ENCODE data around the gene BTBD9. TPM values are rescaled to one million over a fixed set of nuclear protein-coding genes. Genes with fewer than 3 reads are reported as not detected.

The BTBD9 gene
- total RNA-seq, 2 experiments from 2014 or later: 6.2 to 6.4 TPM

DNA sequence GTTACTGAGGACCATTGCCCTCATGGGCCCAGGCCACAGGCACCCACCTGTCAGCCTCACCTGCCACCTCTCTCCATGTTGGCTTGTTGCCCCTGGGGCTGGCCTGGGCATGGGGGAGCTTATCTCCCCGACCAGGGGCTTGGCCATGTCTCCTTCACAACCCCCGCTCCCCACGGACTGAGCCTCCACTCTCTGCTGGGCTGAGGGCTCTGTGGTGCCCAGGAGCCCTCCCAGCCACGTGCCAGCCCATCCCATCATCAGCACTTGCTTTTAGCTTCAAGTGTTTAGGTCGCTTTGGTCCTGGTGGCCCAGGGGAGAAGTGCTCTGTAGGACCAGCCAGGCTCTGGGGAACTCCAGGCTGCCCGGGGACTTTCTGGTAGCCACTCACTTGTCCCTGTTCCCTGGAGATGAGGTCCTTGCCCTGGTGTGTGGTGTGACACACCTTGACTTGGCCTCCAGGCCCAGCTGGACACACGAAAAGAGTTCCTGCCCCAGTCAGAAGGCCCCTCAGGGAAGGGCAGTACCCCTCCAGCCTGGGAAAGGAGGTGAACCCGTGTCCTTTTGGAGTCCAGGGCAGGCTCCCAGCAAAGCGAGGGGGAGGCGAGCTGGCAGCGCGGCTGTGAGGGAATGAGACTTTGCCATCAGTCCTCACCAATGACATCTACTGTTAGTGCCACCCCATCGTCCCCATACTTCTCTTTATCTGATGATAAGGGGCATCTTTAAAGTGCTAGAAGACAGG lies 467.6 kb downstream of the BTBD9 start:
- POLR2A ChIA-PET: no interaction called here
- TF ChIP-seq, protein P1, sequence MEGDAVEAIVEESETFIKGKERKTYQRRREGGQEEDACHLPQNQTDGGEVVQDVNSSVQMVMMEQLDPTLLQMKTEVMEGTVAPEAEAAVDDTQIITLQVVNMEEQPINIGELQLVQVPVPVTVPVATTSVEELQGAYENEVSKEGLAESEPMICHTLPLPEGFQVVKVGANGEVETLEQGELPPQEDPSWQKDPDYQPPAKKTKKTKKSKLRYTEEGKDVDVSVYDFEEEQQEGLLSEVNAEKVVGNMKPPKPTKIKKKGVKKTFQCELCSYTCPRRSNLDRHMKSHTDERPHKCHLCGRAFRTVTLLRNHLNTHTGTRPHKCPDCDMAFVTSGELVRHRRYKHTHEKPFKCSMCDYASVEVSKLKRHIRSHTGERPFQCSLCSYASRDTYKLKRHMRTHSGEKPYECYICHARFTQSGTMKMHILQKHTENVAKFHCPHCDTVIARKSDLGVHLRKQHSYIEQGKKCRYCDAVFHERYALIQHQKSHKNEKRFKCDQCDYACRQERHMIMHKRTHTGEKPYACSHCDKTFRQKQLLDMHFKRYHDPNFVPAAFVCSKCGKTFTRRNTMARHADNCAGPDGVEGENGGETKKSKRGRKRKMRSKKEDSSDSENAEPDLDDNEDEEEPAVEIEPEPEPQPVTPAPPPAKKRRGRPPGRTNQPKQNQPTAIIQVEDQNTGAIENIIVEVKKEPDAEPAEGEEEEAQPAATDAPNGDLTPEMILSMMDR (IDR thresholded peaks at IDR 0.05): no peak
- ATAC-seq: no peak
- Mint-ChIP-seq H3K36me3 (ENCODE audit: low read depth) (no peaks in the 10 kb centered on the region), H3K4me1 (ENCODE audit: low read depth) (no peaks in the 10 kb centered on the region), H3K4me3 (no peak overlapping the region), H3K27me3 (no peaks in the 10 kb centered on the region), H3K9me3 (no peaks in the 10 kb centered on the region), H3K27ac (no peak overlapping the region)
- CTCF ChIA-PET: interaction anchor here (0.8 kb wide), 1 partner anchor 479 kb away, joined by 3 read pairs; no protein-coding TSS in a partner anchor
- DNase-seq: no peak
- intact Hi-C loops (cut with micrococcal nuclease): no loop called here

DNA sequence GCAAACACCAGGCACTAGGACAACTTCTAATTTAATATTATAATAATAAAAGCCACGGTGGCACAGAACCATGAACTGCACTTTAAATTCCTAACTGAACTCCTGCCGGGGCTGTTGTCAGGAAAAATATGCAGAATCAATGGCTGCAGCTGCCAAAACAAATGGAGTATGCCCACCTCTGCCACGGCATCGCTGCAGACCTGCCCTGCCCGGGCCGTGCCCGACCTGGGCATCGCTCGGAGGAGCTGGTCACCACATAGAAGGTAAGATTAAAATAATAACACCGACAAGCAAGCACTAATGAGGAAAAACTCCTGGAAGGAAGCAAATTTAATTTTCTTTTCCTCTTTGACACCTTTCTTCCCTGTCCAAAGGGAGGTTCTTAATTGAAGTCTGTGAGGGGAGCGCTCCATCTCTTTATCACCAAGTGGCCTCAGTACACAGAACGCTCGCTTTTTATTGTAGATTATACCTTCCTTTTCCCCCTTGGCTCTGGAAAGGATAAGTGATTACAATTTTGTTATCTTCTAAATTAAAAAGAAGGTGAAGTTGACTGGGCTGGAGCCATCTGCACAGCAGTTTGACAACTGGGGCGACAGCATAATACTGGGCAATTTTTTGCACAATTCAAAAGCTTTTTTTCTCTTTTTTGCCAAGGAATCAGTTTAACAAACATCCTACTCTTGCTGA lies 468.9 kb downstream of the BTBD9 start:
- ChIA-PET CTCF (no interaction called here), POLR2A (no interaction called here)
- Mint-ChIP-seq H3K36me3 (ENCODE audit: low read depth) (no peaks in the 10 kb centered on the region), H3K4me1 (ENCODE audit: low read depth) (no peaks in the 10 kb centered on the region), H3K27ac (no peak overlapping the region), H3K4me3 (no peak overlapping the region), H3K27me3 (no peaks in the 10 kb centered on the region), H3K9me3 (no peaks in the 10 kb centered on the region)
- TF ChIP-seq, protein P1 (IDR thresholded peaks at IDR 0.05): no peak
- ATAC-seq (no peak), DNase-seq (no peak)
- intact Hi-C loops (cut with micrococcal nuclease): no loop called here

DNA sequence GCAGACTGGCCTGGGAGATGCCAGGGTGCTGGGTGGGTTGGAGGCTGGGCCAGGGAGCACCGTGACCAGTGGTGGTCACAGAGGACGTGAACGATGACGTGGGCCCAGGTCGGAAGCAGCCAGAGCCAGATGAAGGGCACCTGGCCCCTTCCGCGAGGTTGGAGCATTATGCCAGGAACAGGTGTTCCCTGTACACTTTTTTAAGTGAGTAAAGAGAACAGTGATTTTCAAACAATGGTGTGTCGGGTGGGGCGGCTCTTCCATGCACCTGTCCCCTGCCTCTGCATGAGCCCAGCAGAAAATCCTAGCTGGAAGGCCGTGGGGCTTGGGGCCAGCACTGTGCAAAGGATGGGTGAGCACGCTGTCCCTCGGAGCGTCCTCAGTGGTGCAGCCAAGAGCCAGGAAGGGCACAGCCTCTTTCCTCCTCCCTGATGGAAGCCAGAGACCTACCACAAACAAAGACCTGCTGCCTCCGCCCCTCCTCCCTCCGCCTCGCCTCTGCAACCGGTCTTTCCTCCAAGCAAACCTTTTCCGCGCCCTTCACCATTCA lies 469.7 kb downstream of the BTBD9 start:
- Mint-ChIP-seq H3K9me3 (no peaks in the 10 kb centered on the region), H3K4me3 (no peak overlapping the region), H3K36me3 (ENCODE audit: low read depth) (no peaks in the 10 kb centered on the region), H3K4me1 (ENCODE audit: low read depth) (peaks cover 2% of the 10 kb centered on the region), H3K27ac (no peak overlapping the region), H3K27me3 (no peaks in the 10 kb centered on the region)
- intact Hi-C loops (cut with micrococcal nuclease): no loop called here
- ChIA-PET CTCF (no interaction called here), POLR2A (interaction anchor here (0.6 kb wide), 1 partner anchor 159 kb away, joined by 3 read pairs; no protein-coding TSS in a partner anchor)
- TF ChIP-seq, protein P1 (IDR thresholded peaks at IDR 0.05): no peak
- ATAC-seq (no peak), DNase-seq (no peak)

DNA sequence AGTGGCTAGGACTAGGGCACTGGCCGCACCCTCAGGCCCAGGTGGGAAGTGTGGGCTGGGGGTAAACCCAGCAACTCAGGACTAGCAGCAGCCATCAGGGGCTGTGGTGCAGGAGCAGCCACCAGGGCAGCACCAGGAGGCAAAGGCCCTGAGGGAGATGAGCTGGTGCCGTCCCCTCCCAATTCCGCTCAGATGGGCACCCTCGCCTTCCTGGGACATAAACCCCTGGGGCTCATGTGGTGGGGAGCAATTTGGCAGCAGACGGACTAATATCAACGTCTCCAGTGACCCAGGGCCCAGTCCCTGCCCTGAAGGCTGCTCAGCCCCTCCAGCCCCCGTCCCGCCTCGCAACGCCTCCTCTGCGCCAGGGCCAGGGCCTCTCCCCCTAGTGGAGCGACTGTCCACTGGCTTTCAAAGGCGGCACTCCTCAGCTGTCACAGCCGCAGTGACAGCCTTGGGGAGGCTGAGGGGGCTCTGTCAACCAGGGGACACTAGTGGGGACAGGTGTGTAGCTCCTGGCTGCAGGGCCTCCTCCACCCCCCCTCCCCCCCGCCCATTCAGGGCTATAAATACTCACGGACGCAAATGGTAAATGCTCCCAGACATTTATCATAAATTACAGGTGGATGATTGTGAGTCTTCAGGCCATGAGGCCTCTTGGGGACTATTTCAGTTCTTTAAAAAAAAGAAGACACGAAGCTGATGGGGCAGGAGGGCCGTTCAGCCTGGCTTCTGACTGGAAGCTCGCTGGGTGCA lies 470.3 kb downstream of the BTBD9 start:
- ChIA-PET CTCF (no interaction called here), POLR2A (interaction anchor here (0.6 kb wide), 1 partner anchor 159 kb away, joined by 3 read pairs; no protein-coding TSS in a partner anchor)
- Mint-ChIP-seq H3K9me3 (no peaks in the 10 kb centered on the region), H3K4me1 (ENCODE audit: low read depth) (peaks cover 2% of the 10 kb centered on the region), H3K4me3 (no peak overlapping the region), H3K27ac (no peak overlapping the region), H3K36me3 (ENCODE audit: low read depth) (no peaks in the 10 kb centered on the region), H3K27me3 (no peaks in the 10 kb centered on the region)
- intact Hi-C loops (cut with micrococcal nuclease): no loop called here
- no peak for ATAC-seq
- TF ChIP-seq, protein P1 (IDR thresholded peaks at IDR 0.05): no peak
- no peak for DNase-seq
